Cardiac muscle cell (in vitro differentiated cells and primary cell): ENCODE results near the gene SORD. TPM values are rescaled to one million over a fixed set of nuclear protein-coding genes. Genes with fewer than 3 reads are reported as not detected.

Experiments used
- DNase-seq, 2 donors: peaks; one replicate each; pipeline versions ENCODE4 v3.0.0 to v3.0.0-alpha.2; 2010 to 2017; ENCODE audit warnings: low read depth in 1 of 2, low spot score in 1 of 2
- H3K27ac ChIP-seq: fragments of 200-600 bp; sonication (generic); 2 replicates; pipeline ENCODE4 v1.5.1; 2016
- H3K27me3 ChIP-seq: fragments of 200-600 bp; sonication (generic); 2 replicates; pipeline ENCODE4 v1.6.0; 2016; ENCODE audit warnings: control low read depth
- H3K36me3 ChIP-seq: fragments of 200-600 bp; sonication (generic); 2 replicates; pipeline ENCODE4 v1.5.1; 2016; ENCODE audit warnings: control low read depth
- H3K4me1 ChIP-seq: fragments of 200-600 bp; sonication (generic); 2 replicates; pipeline ENCODE4 v1.8.1; 2017; ENCODE audit warnings: low read depth, mild to moderate bottlenecking, mixed run types
- H3K4me3 ChIP-seq: fragments of 200-600 bp; sonication (generic); 2 replicates; pipeline ENCODE4 v1.5.1; 2016; ENCODE audit warnings: mild to moderate bottlenecking
- H3K9me3 ChIP-seq: fragments of 200-600 bp; sonication (generic); 2 replicates; pipeline ENCODE4 v1.5.1; 2017; ENCODE audit warnings: low read depth, mild to moderate bottlenecking, control low read depth
- CTCF ChIP-seq: IDR thresholded peaks from 2 replicates; pipeline ENCODE4 v1.5.1; 2012; ENCODE audit warnings: low read depth, mild to moderate bottlenecking, low read length
- polyA plus RNA-seq: library from polyadenylated mRNA; unstranded; fragments of >200 nt; fragmentation: Nextera tagmentation; extraction: Ambion mirVana; gene quantifications from 2 replicates; pipeline ENCODE4 v1.2.1, GENCODE V29; 2016
- total RNA-seq: library from RNA; depleted of rRNA; stranded (reverse); fragments of >200 nt; gene quantifications from 2 replicates; pipeline ENCODE4 v1.2.3, GENCODE V29; 2016

Gene SORD
- total and polyA plus RNA-seq, 2 experiments from 2014 or later, result 58.3 to 67.2 TPM

DNA sequence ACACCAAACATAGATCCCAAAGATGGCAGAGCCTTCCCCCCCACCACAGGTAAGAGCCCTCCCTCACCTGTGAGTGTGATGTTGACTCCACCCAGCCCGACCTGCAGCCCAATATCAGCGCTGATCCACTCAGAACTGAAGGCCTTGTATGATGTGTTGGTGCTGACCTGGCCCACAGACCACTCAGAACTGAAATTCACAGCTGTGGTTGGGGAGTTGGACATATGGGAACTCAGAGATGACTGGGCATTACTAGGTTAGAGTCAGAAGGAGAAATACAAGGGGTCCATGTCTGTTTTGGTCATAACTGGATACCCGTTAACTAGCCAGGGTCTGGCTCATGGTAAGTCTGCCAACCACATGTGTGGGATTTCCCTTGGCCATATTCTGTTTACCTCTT is 98.0 kb downstream of the SORD start:
- Histone ChIP-seq H3K4me1 (no peaks in the 10 kb centered on the region), H3K9me3 (no peaks in the 10 kb centered on the region), H3K27ac (no peak overlapping the region), H3K27me3 (peaks cover 93% of the 10 kb centered on the region), H3K36me3 (no peaks in the 10 kb centered on the region), H3K4me3 (no peak overlapping the region)
- no peak for TF ChIP-seq CTCF
- DNase-seq, result no peak

GRCh38 chr15:45121706-45122417 is 98.9 kb downstream of the SORD start:
- no peak for TF ChIP-seq CTCF
- Histone ChIP-seq H3K27me3 (peaks cover 93% of the 10 kb centered on the region), H3K4me1 (no peaks in the 10 kb centered on the region), H3K36me3 (no peaks in the 10 kb centered on the region), H3K4me3 (no peak overlapping the region), H3K9me3 (no peaks in the 10 kb centered on the region), H3K27ac (no peak overlapping the region)
- DNase-seq, result peak in 1 of 2 donors; percentile 72

DNA sequence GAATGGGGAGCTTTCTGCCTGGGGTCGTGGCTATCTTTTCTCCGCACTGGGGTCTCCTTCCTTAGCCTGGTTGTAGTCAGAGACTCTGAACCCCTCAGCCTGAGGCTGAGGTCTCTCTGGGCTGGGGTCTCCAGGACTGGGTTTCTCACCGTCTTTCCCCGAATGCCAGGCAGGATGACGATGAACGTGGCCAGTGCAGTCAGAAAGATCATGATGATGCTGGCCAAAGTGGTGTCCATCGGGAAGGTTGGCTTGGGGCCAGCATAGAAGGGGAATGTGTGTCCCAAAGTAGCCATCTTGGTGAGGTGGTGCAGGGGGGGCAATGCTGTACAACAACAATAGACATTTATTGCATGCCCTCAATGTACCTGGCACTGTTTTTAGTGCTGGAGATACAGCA is 99.7 kb downstream of the SORD start:
- no peak for DNase-seq
- H3K27me3 ChIP-seq, result peaks cover 93% of the 10 kb centered on the region
- H3K9me3 ChIP-seq, result no peaks in the 10 kb centered on the region
- TF ChIP-seq CTCF, result no peak
- no peak overlapping the region for H3K27ac ChIP-seq
- H3K4me1 ChIP-seq, result no peaks in the 10 kb centered on the region
- H3K36me3 ChIP-seq, result no peaks in the 10 kb centered on the region
- no peak overlapping the region for H3K4me3 ChIP-seq

GRCh38 chr15:45123397-45123796 is 100.4 kb downstream of the SORD start:
- DNase-seq, result no peak
- Histone ChIP-seq H3K27ac (no peak overlapping the region), H3K4me3 (no peak overlapping the region), H3K9me3 (no peaks in the 10 kb centered on the region), H3K36me3 (no peaks in the 10 kb centered on the region), H3K27me3 (peaks cover 97% of the 10 kb centered on the region), H3K4me1 (no peaks in the 10 kb centered on the region)
- no peak for TF ChIP-seq CTCF

GRCh38 chr15:45126535-45127158 is 103.7 kb downstream of the SORD start:
- TF ChIP-seq CTCF, result peak; percentile 71
- DNase-seq, result peak; percentile 38 to 43
- no peaks in the 10 kb centered on the region for H3K9me3 ChIP-seq
- H3K27ac ChIP-seq, result no peak overlapping the region
- peaks cover 100% of the 10 kb centered on the region for H3K27me3 ChIP-seq
- no peaks in the 10 kb centered on the region for H3K4me1 ChIP-seq
- H3K36me3 ChIP-seq, result no peaks in the 10 kb centered on the region
- H3K4me3 ChIP-seq, result no peak overlapping the region

Other genes starting within 250 kb of the SORD start
- not detected in 2 replicates for gene TERB2, start 66.5 kb upstream of the SORD start, total RNA-seq
- not detected in 2 replicates for gene TERB2, start 66.5 kb upstream of the SORD start, polyA plus RNA-seq
- gene DUOX2, start 91.0 kb downstream of the SORD start, total RNA-seq, result 0.14 and 0.54 TPM in 2 replicates
- gene DUOX2, start 91.0 kb downstream of the SORD start, polyA plus RNA-seq, result 0.18 TPM in 1 of 2 replicates, not detected in the other
- not detected in 2 replicates for gene DUOXA2, start 91.1 kb downstream of the SORD start, total RNA-seq
- not detected in 2 replicates for gene DUOXA2, start 91.1 kb downstream of the SORD start, polyA plus RNA-seq
- 0.04 and 0.09 TPM in 2 replicates for gene DUOXA1, start 106.7 kb downstream of the SORD start, total RNA-seq
- gene DUOXA1, start 106.7 kb downstream of the SORD start, polyA plus RNA-seq, result 0.66 TPM in 1 of 2 replicates, not detected in the other
- 0.04 and 0.45 TPM in 2 replicates for gene DUOX1, start 106.8 kb downstream of the SORD start, total RNA-seq
- gene DUOX1, start 106.8 kb downstream of the SORD start, polyA plus RNA-seq, result 6.2 and 7.0 TPM in 2 replicates
- gene SHF, start 164.8 kb downstream of the SORD start, total RNA-seq, result 20.0 and 20.8 TPM in 2 replicates
- 24.9 and 26.9 TPM in 2 replicates for gene SHF, start 164.8 kb downstream of the SORD start, polyA plus RNA-seq
- not detected in 2 replicates for gene SLC28A2, start 229.0 kb downstream of the SORD start, total RNA-seq
- gene SLC28A2, start 229.0 kb downstream of the SORD start, polyA plus RNA-seq, result 0.10 and 0.31 TPM in 2 replicates